ENCODE measurements around the gene PROSER3. TPM values are rescaled to one million over a fixed set of nuclear protein-coding genes. Genes with fewer than 3 reads are reported as not detected.

PROSER3 gene
- total RNA-seq, 2 experiments from 2014 or later, result 39.8 to 62.8 TPM

- Mint-ChIP-seq H3K27me3 (no peaks in the 10 kb centered on the region), H3K4me3 (no peak overlapping the region), H3K36me3 (ENCODE audit: low read depth) (peaks cover 5% of the 10 kb centered on the region), H3K4me1 (no peaks in the 10 kb centered on the region), H3K9me3 (ENCODE audit: low read depth) (no peaks in the 10 kb centered on the region), H3K27ac (no peak overlapping the region)
- intact Hi-C loops (cut with DNase I, micrococcal nuclease), result no loop called here
- no peak for ATAC-seq
- POLR2A ChIA-PET, result no interaction called here
- DNase-seq, result no peak
- CTCF ChIA-PET, result no interaction called here
Measured at GRCh38 chr19:35781650-35782049, 23.7 kb downstream of the PROSER3 start.

- Mint-ChIP-seq H3K27ac (no peak overlapping the region), H3K27me3 (no peaks in the 10 kb centered on the region)
- ATAC-seq, result no peak
Measured at GRCh38 chr19:35782589-35782988, 24.6 kb downstream of the PROSER3 start.

GRCh38 chr19:35783469-35784434 is 25.8 kb downstream of the PROSER3 start:
- H3K4me3 Mint-ChIP-seq, result no peak overlapping the region
- peaks cover 5% of the 10 kb centered on the region for H3K36me3 Mint-ChIP-seq (ENCODE audit: low read depth)
- no peaks in the 10 kb centered on the region for H3K9me3 Mint-ChIP-seq (ENCODE audit: low read depth)
- ChIA-PET CTCF (no interaction called here), POLR2A (no interaction called here)
- no peak overlapping the region for H3K27ac Mint-ChIP-seq
- ATAC-seq (peak; percentile 16), DNase-seq (no peak)
- intact Hi-C loops (cut with DNase I, micrococcal nuclease), result no loop called here
- no peaks in the 10 kb centered on the region for H3K27me3 Mint-ChIP-seq
- no peaks in the 10 kb centered on the region for H3K4me1 Mint-ChIP-seq

More at GRCh38 chr19:35782589-35782988, 24.6 kb downstream of the PROSER3 start:
- intact Hi-C loops (cut with DNase I, micrococcal nuclease), result no loop called here
- CTCF ChIA-PET, result no interaction called here
- no peaks in the 10 kb centered on the region for H3K9me3 Mint-ChIP-seq (ENCODE audit: low read depth)
- POLR2A ChIA-PET, result no interaction called here
- H3K36me3 Mint-ChIP-seq (ENCODE audit: low read depth), result peaks cover 5% of the 10 kb centered on the region
- no peaks in the 10 kb centered on the region for H3K4me1 Mint-ChIP-seq
- H3K4me3 Mint-ChIP-seq, result no peak overlapping the region
- no peak for DNase-seq

GRCh38 chr19:35784503-35785338 is 26.7 kb downstream of the PROSER3 start:
- no peak overlapping the region for H3K4me3 Mint-ChIP-seq
- peaks cover 4% of the 10 kb centered on the region for H3K36me3 Mint-ChIP-seq (ENCODE audit: low read depth)
- H3K27me3 Mint-ChIP-seq, result no peaks in the 10 kb centered on the region
- no peak overlapping the region for H3K27ac Mint-ChIP-seq
- no peaks in the 10 kb centered on the region for H3K4me1 Mint-ChIP-seq
- no peaks in the 10 kb centered on the region for H3K9me3 Mint-ChIP-seq (ENCODE audit: low read depth)
- ATAC-seq, result no peak
- intact Hi-C loops (cut with DNase I, micrococcal nuclease), result no loop called here
- DNase-seq, result no peak
- ChIA-PET CTCF (no interaction called here), POLR2A (no interaction called here)

GRCh38 chr19:35785339-35785627 is 27.3 kb downstream of the PROSER3 start:
- Mint-ChIP-seq H3K9me3 (ENCODE audit: low read depth) (no peaks in the 10 kb centered on the region), H3K27ac (no peak overlapping the region), H3K36me3 (ENCODE audit: low read depth) (peaks cover 3% of the 10 kb centered on the region), H3K27me3 (no peaks in the 10 kb centered on the region), H3K4me1 (no peaks in the 10 kb centered on the region), H3K4me3 (no peak overlapping the region)
- no peak for ATAC-seq
- ChIA-PET CTCF (no interaction called here), POLR2A (no interaction called here)
- no peak for DNase-seq
- intact Hi-C loops (cut with DNase I, micrococcal nuclease), result no loop called here

GRCh38 chr19:35786299-35787160 is 28.6 kb downstream of the PROSER3 start:
- H3K36me3 Mint-ChIP-seq (ENCODE audit: low read depth), result no peaks in the 10 kb centered on the region
- no peak for DNase-seq
- ATAC-seq, result no peak
- intact Hi-C loops (cut with DNase I, micrococcal nuclease), result no loop called here
- no peak overlapping the region for H3K27ac Mint-ChIP-seq
- no peaks in the 10 kb centered on the region for H3K9me3 Mint-ChIP-seq (ENCODE audit: low read depth)
- no peak overlapping the region for H3K4me3 Mint-ChIP-seq
- H3K4me1 Mint-ChIP-seq, result no peaks in the 10 kb centered on the region
- ChIA-PET POLR2A (no interaction called here), CTCF (no interaction called here)
- H3K27me3 Mint-ChIP-seq, result no peaks in the 10 kb centered on the region

GRCh38 chr19:35787227-35787799 is 29.3 kb downstream of the PROSER3 start:
- no peaks in the 10 kb centered on the region for H3K36me3 Mint-ChIP-seq (ENCODE audit: low read depth)
- DNase-seq (no peak), ATAC-seq (no peak)
- H3K9me3 Mint-ChIP-seq (ENCODE audit: low read depth), result no peaks in the 10 kb centered on the region
- ChIA-PET CTCF (interaction anchor here (1.0 kb wide), 1 partner anchor 64 kb away, joined by 3 read pairs; no protein-coding TSS in a partner anchor), POLR2A (no interaction called here)
- intact Hi-C loops (cut with DNase I, micrococcal nuclease), result no loop called here
- no peak overlapping the region for H3K4me3 Mint-ChIP-seq
- H3K4me1 Mint-ChIP-seq, result no peaks in the 10 kb centered on the region
- H3K27me3 Mint-ChIP-seq, result no peaks in the 10 kb centered on the region
- H3K27ac Mint-ChIP-seq, result no peak overlapping the region

- Mint-ChIP-seq H3K36me3 (ENCODE audit: low read depth) (no peaks in the 10 kb centered on the region), H3K9me3 (ENCODE audit: low read depth) (no peaks in the 10 kb centered on the region), H3K27me3 (no peaks in the 10 kb centered on the region), H3K4me1 (no peaks in the 10 kb centered on the region), H3K27ac (no peak overlapping the region), H3K4me3 (no peak overlapping the region)
- ATAC-seq (no peak), DNase-seq (no peak)
- ChIA-PET CTCF (interaction anchor here (1.0 kb wide), 1 partner anchor 65 kb away, joined by 3 read pairs; no protein-coding TSS in a partner anchor), POLR2A (no interaction called here)
- intact Hi-C loops (cut with DNase I, micrococcal nuclease), result no loop called here
Measured at GRCh38 chr19:35788205-35788960, 30.4 kb downstream of the PROSER3 start.

GRCh38 chr19:35789195-35789977 is 31.4 kb downstream of the PROSER3 start:
- DNase-seq (no peak), ATAC-seq (no peak)
- intact Hi-C loops (cut with DNase I, micrococcal nuclease), result no loop called here
- H3K4me3 Mint-ChIP-seq, result no peak overlapping the region
- ChIA-PET CTCF (interaction anchor here (0.6 kb wide), 1 partner anchor 15 kb away, joined by 4 read pairs; no protein-coding TSS in a partner anchor), POLR2A (interaction anchor here (0.6 kb wide), 1 partner anchor 49 kb away, joined by 3 read pairs; no protein-coding TSS in a partner anchor)
- no peak overlapping the region for H3K27ac Mint-ChIP-seq
- no peaks in the 10 kb centered on the region for H3K36me3 Mint-ChIP-seq (ENCODE audit: low read depth)
- no peaks in the 10 kb centered on the region for H3K4me1 Mint-ChIP-seq
- H3K27me3 Mint-ChIP-seq, result peaks cover 2% of the 10 kb centered on the region
- no peaks in the 10 kb centered on the region for H3K9me3 Mint-ChIP-seq (ENCODE audit: low read depth)
